Chondrocyte (in vitro differentiated cells): Measurements from ENCODE around the gene PANK4. TPM values are rescaled to one million over a fixed set of nuclear protein-coding genes. Genes with fewer than 3 reads are reported as not detected.

ENCODE experiments used
- DNase-seq: peaks from one replicate; pipeline ENCODE4 v3.0.0; 2021; ENCODE audit warnings: mixed read lengths, low spot score
- H3K27ac Mint-ChIP-seq: one replicate; pipeline ENCODE4 v1.8.0; 2021; ENCODE audit warnings: mild to moderate bottlenecking, moderate library complexity, mixed read lengths; ENCODE audit not compliant: unreplicated experiment
- H3K27me3 Mint-ChIP-seq: 2 replicates; pipeline ENCODE4 v1.8.0; 2021; ENCODE audit warnings: low read depth, mixed read lengths
- H3K36me3 Mint-ChIP-seq: 2 replicates; pipeline ENCODE4 v1.8.0; 2021; ENCODE audit warnings: low read depth, mixed read lengths
- H3K4me1 Mint-ChIP-seq: 2 replicates; pipeline ENCODE4 v1.8.0; 2021; ENCODE audit warnings: low read depth, mild to moderate bottlenecking, mixed read lengths
- H3K4me3 Mint-ChIP-seq: one replicate; pipeline ENCODE4 v1.8.0; 2021; ENCODE audit warnings: mild to moderate bottlenecking, moderate library complexity, mixed read lengths; ENCODE audit not compliant: unreplicated experiment
- H3K9me3 Mint-ChIP-seq: 2 replicates; pipeline ENCODE4 v1.8.0; 2021; ENCODE audit warnings: low read depth, mixed read lengths
- total RNA-seq: library from RNA; stranded (reverse); gene quantifications from 3 replicates; pipeline ENCODE4 v1.2.1, GENCODE V29; 2021
- TF ChIP-seq, protein P1 (sequence below): fragments of 200-600 bp; sonication (generic); IDR thresholded peaks from 2 replicates; pipeline ENCODE4 v1.5.0; 2021; ENCODE audit warnings: antibody characterized with exemption, mild to moderate bottlenecking, moderate library complexity

Gene PANK4
- total RNA-seq, 1 donor from 2014 or later: 19.6 TPM

DNA sequence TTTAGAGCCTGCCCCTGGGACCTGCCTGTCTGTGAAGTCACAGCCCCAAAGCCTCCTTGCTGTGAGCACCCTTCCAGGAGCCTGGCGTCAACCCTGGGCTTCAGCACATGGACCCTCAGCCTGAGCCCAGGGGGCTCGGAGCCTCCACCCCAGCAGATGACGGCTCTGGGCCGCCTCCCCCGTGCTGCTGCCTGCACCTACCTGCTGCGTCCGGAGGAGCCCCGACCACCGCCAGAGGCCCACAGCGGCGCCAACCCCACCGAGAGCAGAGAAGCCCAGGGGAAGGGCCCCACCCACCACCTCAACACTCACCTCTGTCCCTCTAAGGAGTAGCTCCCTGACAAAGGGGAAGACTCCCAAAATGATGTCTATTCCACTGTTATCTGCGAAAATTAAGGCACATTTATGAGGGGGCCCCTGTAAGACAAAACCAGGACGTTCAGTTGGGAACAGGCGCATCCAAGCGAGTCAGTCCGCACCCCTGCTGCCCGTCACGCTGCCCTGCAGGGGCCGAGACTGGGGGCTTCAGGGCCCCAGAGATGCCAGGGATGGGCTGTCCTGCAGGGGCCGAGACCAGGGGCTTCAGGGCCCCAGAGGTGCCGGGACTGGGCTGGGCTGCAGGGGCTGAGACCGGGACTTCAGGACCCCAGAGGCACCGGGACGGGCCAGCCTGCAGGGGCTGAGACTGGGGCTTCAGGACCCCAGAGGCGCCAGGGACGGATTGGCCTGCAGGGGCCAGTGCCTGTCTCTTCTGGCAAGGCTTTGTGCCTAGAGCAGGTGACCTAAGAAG lies 15.8 kb downstream of the PANK4 start:
- no peaks in the 10 kb centered on the region for H3K4me1 Mint-ChIP-seq
- H3K4me3 Mint-ChIP-seq: no peak overlapping the region
- no peaks in the 10 kb centered on the region for H3K27me3 Mint-ChIP-seq
- no peak for DNase-seq
- peaks cover 9% of the 10 kb centered on the region for H3K36me3 Mint-ChIP-seq
- H3K9me3 Mint-ChIP-seq: no peaks in the 10 kb centered on the region
- no peak overlapping the region for H3K27ac Mint-ChIP-seq
- TF ChIP-seq, protein P1, sequence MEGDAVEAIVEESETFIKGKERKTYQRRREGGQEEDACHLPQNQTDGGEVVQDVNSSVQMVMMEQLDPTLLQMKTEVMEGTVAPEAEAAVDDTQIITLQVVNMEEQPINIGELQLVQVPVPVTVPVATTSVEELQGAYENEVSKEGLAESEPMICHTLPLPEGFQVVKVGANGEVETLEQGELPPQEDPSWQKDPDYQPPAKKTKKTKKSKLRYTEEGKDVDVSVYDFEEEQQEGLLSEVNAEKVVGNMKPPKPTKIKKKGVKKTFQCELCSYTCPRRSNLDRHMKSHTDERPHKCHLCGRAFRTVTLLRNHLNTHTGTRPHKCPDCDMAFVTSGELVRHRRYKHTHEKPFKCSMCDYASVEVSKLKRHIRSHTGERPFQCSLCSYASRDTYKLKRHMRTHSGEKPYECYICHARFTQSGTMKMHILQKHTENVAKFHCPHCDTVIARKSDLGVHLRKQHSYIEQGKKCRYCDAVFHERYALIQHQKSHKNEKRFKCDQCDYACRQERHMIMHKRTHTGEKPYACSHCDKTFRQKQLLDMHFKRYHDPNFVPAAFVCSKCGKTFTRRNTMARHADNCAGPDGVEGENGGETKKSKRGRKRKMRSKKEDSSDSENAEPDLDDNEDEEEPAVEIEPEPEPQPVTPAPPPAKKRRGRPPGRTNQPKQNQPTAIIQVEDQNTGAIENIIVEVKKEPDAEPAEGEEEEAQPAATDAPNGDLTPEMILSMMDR: no peak

DNA sequence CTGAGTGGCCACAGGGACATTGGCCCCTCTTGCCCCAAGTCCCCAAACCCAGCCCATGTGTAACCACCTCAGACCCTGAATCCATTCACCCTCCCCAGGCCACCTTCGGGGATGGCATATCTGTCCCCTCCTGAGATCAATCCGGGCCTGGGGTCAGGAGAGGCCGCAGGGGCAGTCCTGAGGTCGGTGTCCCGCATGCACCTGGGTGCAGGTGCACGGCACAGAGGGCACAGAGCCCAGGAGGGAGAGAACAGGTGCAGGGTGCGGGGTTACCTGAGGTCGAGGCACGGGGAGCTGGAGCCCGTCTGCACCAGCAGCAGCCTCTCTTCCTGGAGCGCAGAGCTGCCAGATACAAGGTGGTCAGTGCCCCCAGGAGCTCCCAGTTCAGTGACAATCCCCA lies 16.8 kb downstream of the PANK4 start:
- Mint-ChIP-seq H3K4me3 (no peak overlapping the region), H3K36me3 (peaks cover 9% of the 10 kb centered on the region), H3K27me3 (no peaks in the 10 kb centered on the region), H3K27ac (no peak overlapping the region), H3K9me3 (no peaks in the 10 kb centered on the region), H3K4me1 (no peaks in the 10 kb centered on the region)
- DNase-seq: no peak
- TF ChIP-seq, protein P1: no peak

DNA sequence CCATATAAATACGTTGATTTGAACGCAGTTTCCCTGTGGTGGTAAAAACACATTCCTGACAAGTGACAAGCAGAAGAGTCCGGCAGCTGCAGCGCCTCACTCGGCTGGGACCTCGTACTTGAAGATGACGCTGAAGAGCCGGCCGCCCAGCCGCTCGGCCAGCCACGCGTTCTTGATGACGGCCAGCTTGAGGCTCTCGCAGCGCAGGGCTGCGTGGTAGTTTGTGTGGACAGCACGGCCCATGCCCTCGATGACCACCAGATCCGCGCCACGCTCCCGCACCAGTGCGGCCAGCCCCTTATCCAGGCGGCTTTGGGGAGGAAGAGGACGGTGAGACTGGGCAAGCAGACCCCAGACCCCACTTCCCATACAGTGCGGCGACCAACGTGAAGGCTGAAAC lies 17.6 kb downstream of the PANK4 start:
- TF ChIP-seq, protein P1: no peak
- H3K27me3 Mint-ChIP-seq: no peaks in the 10 kb centered on the region
- no peaks in the 10 kb centered on the region for H3K9me3 Mint-ChIP-seq
- no peaks in the 10 kb centered on the region for H3K4me1 Mint-ChIP-seq
- no peak overlapping the region for H3K27ac Mint-ChIP-seq
- peaks cover 9% of the 10 kb centered on the region for H3K36me3 Mint-ChIP-seq
- DNase-seq: no peak
- no peak overlapping the region for H3K4me3 Mint-ChIP-seq

DNA sequence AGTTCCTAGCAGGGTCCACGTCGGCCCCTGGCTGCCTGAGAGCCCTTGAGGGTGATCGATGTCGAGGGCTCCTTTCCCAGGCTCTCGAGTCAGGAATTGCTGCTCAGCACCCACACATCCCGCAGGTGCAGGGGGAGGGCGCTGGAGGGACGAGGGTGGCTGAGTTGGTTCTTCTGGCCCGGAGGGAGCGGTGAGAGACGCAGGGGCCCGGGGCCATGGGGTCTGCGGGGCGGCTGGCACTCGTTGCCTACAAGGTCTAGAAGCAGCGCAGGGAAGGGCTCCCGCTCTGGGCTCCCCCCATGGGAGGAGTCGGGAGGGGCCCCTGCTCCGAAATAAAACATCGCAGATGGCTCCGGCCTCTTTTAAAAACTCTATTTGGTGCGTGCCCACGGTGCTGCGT lies 18.2 kb downstream of the PANK4 start:
- Mint-ChIP-seq H3K4me3 (no peak overlapping the region), H3K27me3 (no peaks in the 10 kb centered on the region), H3K36me3 (peaks cover 9% of the 10 kb centered on the region), H3K4me1 (no peaks in the 10 kb centered on the region), H3K27ac (no peak overlapping the region), H3K9me3 (no peaks in the 10 kb centered on the region)
- no peak for DNase-seq
- TF ChIP-seq, protein P1: no peak

DNA sequence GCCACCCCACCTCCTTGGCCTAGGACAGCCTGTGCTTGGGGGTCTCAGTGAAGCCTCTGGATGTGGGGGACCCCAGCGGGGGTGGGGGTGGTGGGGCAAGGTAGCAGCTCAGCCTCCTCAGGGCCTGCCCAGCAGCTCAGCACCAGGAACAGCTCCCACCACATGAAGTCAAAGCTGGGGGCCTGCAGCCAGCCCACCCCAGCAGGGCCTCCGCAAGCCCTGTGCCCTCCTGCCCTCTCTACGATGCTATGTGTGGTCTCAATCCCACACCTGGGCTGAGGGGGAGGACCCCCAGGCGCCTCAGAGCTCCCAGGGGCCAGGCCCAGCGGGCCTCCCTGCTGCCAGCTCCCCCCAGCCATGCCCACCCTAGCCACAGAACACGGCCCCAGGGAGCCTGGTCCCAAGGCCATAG lies 18.6 kb downstream of the PANK4 start:
- no peak for DNase-seq
- H3K4me1 Mint-ChIP-seq: no peaks in the 10 kb centered on the region
- H3K27me3 Mint-ChIP-seq: no peaks in the 10 kb centered on the region
- TF ChIP-seq, protein P1: no peak
- no peaks in the 10 kb centered on the region for H3K9me3 Mint-ChIP-seq
- H3K4me3 Mint-ChIP-seq: no peak overlapping the region
- no peak overlapping the region for H3K27ac Mint-ChIP-seq
- peaks cover 9% of the 10 kb centered on the region for H3K36me3 Mint-ChIP-seq
